GM18507 (cell line): ENCODE data around the gene NFKBIB.

Experiments
- DNase-seq: peaks from one replicate; pipeline ENCODE4 v3.0.0; 2011; ENCODE audit warnings: low read depth; ENCODE audit not compliant: insufficient read length; ENCODE audit errors: extremely low spot score
- FAIRE-seq: peaks from 2 replicates; lab custom pipeline; 2011; peaks lifted over from hg19 to GRCh38; lab: Jason Lieb, UNC

The NFKBIB gene

DNA sequence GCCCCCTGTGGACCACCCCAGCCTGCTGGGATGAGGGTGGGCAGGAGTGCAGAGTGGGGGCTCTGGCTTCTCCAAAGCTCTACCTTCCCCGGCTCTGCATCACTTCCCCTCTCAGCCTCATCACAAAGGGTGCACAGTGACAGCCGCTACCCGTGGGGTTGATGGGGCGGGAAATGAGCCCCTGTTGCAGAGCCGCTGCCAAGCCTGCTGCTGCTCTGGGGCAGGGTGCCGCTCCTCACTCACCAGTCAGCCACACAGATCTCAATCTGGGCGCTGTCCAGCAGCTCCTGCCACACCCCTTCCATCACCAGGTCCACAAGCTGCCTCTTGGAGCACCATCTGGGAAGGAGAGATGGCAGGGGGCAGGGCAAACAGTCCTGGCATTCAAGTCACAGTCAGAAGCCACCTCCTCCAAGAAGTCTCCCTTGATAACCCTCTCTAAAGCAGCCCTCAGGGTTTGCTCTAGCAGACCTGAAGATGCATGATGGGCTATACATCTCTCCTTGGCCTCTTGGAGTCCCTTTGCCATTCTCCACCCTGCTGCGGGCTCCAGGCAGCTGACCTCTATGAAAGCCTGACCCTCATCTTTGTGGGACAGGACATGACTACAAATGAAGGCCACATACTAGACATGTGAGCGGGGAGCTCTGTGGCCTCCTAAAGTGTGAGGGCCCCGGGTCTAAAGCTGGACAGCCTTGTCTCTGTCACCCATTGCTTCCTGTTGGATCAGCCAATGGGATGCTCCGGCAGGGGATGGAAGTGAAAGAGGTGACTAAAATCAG lies 46.7 kb downstream of the NFKBIB start:
- FAIRE-seq (no peak), DNase-seq (no peak)

DNA sequence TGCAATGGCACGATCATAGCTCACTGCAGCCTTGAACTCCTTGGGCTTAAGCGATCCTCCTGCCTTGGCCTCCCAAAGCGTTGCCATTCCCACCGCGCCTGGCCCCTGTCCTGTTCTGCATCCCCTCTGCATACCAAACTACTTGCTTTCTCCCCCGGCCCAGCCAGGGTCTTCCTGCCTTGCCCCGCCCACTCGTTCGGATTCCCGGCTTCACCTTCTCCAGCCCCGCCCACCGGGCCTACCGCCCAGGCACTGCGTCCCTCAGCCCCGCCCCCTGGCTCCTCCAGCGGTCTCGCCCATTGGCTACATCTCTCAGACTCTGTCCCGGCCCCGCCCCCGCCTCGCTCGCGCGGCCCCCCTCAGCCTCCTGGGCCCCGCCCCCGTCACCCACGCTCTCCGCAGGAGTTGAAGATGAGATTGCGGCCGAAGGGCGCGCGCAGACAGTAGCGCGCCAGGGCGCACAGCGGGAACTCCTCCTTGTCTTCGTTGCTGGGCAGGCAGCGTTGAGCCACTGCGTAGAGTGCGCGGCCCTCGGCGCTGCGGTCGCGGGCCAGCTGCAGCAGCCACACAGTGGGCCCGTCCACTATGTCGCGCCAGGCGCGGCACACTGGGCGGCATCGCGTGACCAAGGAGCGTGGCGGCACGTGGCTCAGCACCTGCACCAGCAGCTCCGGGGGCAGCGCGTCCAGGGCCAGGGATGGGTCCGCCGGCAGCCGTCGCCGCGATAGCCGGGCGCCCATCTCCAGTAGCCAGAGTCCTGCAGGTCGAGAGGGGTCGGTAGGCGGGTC lies 50.0 kb downstream of the NFKBIB start:
- DNase-seq (peak; percentile 60), FAIRE-seq (peak; percentile 45)

DNA sequence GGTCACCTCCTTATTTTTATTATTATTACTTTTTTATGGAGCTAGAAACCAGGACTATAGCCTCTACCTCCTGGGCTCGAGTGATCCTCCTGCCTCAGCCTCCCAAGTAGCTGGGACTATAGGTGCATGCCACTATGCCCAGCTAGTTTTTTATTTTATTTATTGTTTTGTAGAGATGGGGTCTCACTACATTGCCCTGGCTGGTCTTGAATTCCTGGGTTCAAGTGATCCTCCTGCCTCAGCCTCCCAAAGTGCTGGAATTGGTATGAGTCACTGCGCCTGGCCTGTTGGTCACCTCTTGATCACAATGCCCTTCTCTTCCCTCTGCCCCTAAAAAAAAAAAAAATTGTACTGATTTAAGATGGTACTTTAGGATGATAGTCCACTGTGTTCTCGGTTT lies 51.4 kb downstream of the NFKBIB start:
- no peak for FAIRE-seq
- DNase-seq: no peak

DNA sequence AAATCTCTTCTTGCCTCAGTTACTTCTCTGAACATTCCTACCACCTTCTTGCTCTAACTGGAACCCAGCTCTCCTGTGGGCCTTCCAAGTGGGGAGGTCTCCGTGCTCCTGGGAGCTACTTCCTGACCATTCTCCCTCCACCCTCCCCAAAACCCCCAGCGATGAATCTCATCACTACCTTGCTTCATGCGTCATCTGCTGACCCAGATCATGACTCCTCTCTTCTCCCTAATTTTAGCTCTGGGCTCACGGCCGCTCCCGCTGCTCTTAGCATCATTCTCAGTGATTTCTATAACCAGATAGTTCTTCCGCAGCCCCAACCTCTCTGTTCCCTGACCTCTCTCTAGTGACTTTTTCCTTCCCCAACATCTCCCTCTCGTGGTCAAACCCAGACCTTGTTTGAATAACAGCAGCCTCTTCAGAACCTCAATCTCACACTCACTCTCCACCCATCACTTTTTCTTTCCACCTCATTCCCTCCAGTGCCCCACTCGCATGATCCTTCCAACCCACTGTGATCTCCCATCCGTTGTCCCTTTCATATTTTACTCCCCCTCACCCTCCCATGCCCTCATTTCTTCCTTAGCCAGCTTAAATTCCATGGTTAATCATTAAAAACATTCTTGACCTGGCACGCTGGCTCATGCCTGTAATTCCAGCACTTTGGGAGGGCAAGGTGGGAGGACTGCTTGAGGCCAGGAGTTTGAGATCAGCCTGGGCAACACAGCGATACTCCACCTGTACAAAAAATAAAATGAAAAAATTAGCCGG lies 52.8 kb downstream of the NFKBIB start:
- no peak for DNase-seq
- peak; percentile 80 for FAIRE-seq

DNA sequence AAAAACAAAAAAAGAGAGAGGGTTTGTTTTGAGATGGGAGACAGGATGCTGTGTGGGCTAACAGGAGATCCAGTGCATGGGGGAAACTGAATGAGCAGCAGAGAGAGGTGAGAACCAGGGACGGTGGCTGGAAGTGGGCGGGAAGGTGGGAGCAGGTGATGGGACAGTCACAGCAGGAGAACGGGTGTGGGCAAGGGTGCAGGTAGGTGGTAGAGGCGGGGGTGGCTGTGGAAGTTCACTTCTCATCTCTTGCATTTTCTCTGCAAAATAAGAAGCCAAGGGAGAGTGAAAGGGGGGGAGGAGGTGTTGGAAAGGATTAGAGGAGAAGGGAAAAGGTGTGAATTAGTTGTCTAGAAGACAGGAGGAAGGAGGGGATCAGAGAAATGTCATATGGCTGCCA lies 53.9 kb downstream of the NFKBIB start:
- no peak for FAIRE-seq

DNA sequence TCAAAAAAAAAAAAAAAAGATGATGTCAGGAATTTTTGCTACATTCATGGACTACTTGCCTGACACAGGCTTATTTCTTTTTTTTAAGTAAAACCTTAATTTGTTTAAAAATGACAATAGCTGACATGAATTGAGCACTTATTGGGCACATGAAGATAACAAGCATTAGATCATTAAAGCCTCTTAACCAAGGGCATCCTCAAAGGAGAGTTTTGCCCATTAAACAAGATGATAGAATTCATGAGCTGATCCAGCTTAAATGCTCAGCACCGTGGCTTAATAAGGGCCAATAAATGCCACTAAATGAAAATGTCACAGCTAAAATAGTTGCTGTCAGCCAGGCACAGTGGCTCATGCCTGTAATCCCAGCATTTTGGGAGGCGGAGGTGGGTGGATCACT lies 56.5 kb downstream of the NFKBIB start:
- no peak for FAIRE-seq
- no peak for DNase-seq

More for the DNA sequence above, 53.9 kb downstream of the NFKBIB start:
- no peak for DNase-seq

DNA sequence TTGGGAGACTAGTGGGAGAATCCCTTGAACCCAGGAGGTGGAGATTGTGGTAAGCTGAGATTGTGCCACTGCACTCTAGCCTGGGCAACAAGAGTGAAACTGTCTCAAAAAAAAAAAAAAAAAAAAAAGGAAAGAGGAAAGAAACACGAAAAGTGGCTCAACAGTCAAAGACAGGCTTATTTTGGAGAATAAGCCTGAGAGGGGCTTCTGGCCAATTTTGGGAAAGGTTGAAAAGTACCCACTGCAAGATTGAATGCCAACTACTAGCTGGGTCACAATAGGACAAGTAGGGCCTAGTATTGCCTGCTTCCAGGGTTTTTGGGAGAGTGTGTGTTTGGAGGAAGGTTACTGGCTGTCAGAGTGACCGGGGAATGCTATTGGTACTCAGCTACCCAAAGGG lies 58.5 kb downstream of the NFKBIB start:
- FAIRE-seq: no peak

More for the DNA sequence above, 58.5 kb downstream of the NFKBIB start:
- DNase-seq: no peak
